HepG2 (cell line): ENCODE results near the gene SLC25A38. TPM values are rescaled to one million over a fixed set of nuclear protein-coding genes. Genes with fewer than 3 reads are reported as not detected.

Experiments
- ADNP ChIP-seq: sonication (generic); formaldehyde crosslinking; IDR thresholded peaks from 2 replicates; pipeline ENCODE4 v1.4.0; 2020; ENCODE audit warnings: missing genetic modification reagents
- BRD4 ChIP-seq: sonication (generic); formaldehyde crosslinking; IDR thresholded peaks from 2 replicates; pipeline ENCODE4 v1.4.0; 2020; ENCODE audit warnings: missing genetic modification reagents
- FOXK1 ChIP-seq: sonication (generic); formaldehyde crosslinking; IDR thresholded peaks from 2 replicates; pipeline ENCODE4 v1.4.0; 2020; ENCODE audit warnings: low read depth, missing genetic modification reagents, borderline replicate concordance
- GLI4 ChIP-seq: sonication (generic); formaldehyde crosslinking; IDR thresholded peaks from 2 replicates; pipeline ENCODE4 v1.5.1; 2020; ENCODE audit warnings: missing genetic modification reagents, mild to moderate bottlenecking, moderate library complexity, borderline replicate concordance
- HIVEP1 ChIP-seq: sonication (generic); formaldehyde crosslinking; IDR thresholded peaks from 2 replicates; pipeline ENCODE4 v1.4.0; 2020; ENCODE audit warnings: mild to moderate bottlenecking, missing genetic modification reagents
- KMT2B ChIP-seq: IDR thresholded peaks from 2 replicates; pipeline ENCODE4 v1.6.1; 2016; ENCODE audit warnings: missing genetic modification reagents, missing compliant biosample characterization
- MEIS2 ChIP-seq: sonication (generic); formaldehyde crosslinking; IDR thresholded peaks from 2 replicates; pipeline ENCODE4 v1.9.0; 2021; ENCODE audit warnings: mild to moderate bottlenecking, missing genetic modification reagents
- RELA ChIP-seq: sonication (generic); formaldehyde crosslinking; IDR thresholded peaks from 2 replicates; pipeline ENCODE4 v1.4.0; 2020; ENCODE audit warnings: missing genetic modification reagents
- SSRP1 ChIP-seq: IDR thresholded peaks from 2 replicates; pipeline ENCODE4 v1.6.1; 2016; ENCODE audit warnings: control low read depth
- ZBTB20 ChIP-seq: sonication (generic); formaldehyde crosslinking; IDR thresholded peaks from 2 replicates; pipeline ENCODE4 v1.8.1; 2023; ENCODE audit warnings: missing genetic modification reagents, low read depth, mild to moderate bottlenecking, borderline replicate concordance
- ZNF382 ChIP-seq: sonication (generic); formaldehyde crosslinking; IDR thresholded peaks from 2 replicates; pipeline ENCODE4 v1.5.0; 2020; ENCODE audit warnings: missing genetic modification reagents, mild to moderate bottlenecking, borderline replicate concordance
- ZNF558 ChIP-seq: sonication (generic); formaldehyde crosslinking; IDR thresholded peaks from 2 replicates; pipeline ENCODE4 v1.9.0; 2022; ENCODE audit warnings: mild to moderate bottlenecking, missing genetic modification reagents, borderline replicate concordance
- ZNF879 ChIP-seq: sonication (generic); formaldehyde crosslinking; IDR thresholded peaks from 2 replicates; pipeline ENCODE4 v1.8.1; 2023; ENCODE audit warnings: missing genetic modification reagents
- polyA plus RNA-seq, 8 experiments: library from polyadenylated mRNA; depleted of rRNA in 3 of 8; stranded (reverse) in 7 of 8; unstranded in 1 of 8; fragments of >200 nt; fragmentation: Illumina TruSeq in 4 of 8; extraction: Trizol in 4 of 8; gene quantifications; 2 replicates each; pipeline versions ENCODE4 v1.2.1 to v1.2.3, GENCODE V29; 2011 to 2016; ENCODE audit warnings: low read depth in 4 of 8, missing spikeins in 1 of 8, mixed read lengths in 1 of 8; ENCODE audit not compliant: insufficient read depth in 1 of 8
- total RNA-seq, 5 experiments: library from RNA; depleted of rRNA; stranded (reverse); fragments of >200 nt; fragmentation: Illumina TruSeq; extraction: Trizol; gene quantifications; 2 replicates each; pipeline ENCODE4 v1.2.3, GENCODE V29; 2016; ENCODE audit warnings: low read depth in 1 of 5
- TF ChIP-seq, protein P1 (sequence below), 2 experiments: sonication (generic) in 1 of 2; formaldehyde crosslinking in 1 of 2; IDR thresholded peaks; 2 replicates each; pipeline versions ENCODE4 v1.5.1 to v1.6.1; 2011 to 2020; ENCODE audit warnings: borderline replicate concordance in 1 of 2, low read depth in 1 of 2, low read length in 1 of 2, mild to moderate bottlenecking in 1 of 2, missing genetic modification reagents in 1 of 2, moderate library complexity in 1 of 2
- TF ChIP-seq, protein P2 (sequence below): sonication (generic); formaldehyde crosslinking; IDR thresholded peaks from 2 replicates; pipeline ENCODE4 v1.8.0; 2022; ENCODE audit warnings: missing genetic modification reagents, mild to moderate bottlenecking, moderate library complexity, borderline replicate concordance
- TF ChIP-seq, protein P3 (sequence below): sonication (generic); formaldehyde crosslinking; IDR thresholded peaks from 2 replicates; pipeline ENCODE4 v1.8.1; 2022; ENCODE audit warnings: low read depth, mild to moderate bottlenecking, missing genetic modification reagents
- TF ChIP-seq, protein P4 (sequence below): sonication (generic); formaldehyde crosslinking; IDR thresholded peaks from 2 replicates; pipeline ENCODE4 v1.4.0; 2020; ENCODE audit warnings: missing genetic modification reagents
- TF ChIP-seq, protein P5 (sequence below): sonication (generic); formaldehyde crosslinking; IDR thresholded peaks from 2 replicates; pipeline ENCODE4 v1.4.0; 2020; ENCODE audit warnings: missing genetic modification reagents

The SLC25A38 gene
- total and polyA plus RNA-seq, 2 of the 13 experiments (the other 11 are each of a cell fraction or from before 2014, with no cell fraction given): 32.5 to 35.4 TPM

DNA sequence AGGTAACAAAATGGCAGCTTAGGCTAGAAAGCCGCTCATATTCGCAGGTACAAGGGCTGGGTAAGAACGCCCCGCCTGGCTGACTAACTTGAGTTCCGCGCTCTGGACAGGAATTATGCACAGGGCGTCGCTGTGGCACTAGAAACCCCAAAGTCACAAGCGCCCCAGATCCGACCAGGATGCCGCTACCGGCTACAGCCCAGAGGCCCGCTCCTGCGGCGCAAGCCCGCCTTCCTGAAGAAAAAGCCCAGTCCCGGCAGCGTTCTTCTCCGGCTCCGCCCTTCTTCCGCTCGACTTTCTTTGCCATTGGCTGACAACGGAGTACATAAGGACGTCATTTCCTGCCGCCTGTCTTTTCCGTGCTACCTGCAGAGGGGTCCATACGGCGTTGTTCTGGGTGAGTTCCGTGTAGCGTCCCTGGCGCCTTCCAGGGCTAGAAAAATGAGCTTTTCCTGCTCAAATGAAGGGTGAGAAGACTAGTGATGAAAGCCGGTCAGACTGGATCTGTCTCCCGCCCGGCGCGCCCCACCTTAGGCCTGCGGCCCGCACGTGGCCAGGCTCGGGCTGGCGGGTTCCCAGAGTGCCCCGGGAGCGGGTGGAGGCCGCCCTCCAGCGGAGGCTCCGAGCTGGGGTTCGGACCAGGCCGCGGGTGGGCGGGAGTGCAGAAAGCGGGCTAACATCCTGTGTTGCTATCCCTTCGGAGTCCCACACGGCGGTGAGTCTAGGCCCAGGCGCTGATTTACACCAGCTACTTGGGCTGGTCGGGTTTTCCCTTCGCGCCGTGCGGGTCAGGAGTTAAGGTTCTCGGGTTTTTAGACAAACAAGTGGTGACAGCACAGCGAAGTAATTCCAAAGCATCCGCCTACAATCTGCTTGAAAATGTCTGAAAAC lies 23.4 kb downstream of the SLC25A38 start, which contains the start of gene RPSA (continued):
- TF ChIP-seq, protein P1, sequence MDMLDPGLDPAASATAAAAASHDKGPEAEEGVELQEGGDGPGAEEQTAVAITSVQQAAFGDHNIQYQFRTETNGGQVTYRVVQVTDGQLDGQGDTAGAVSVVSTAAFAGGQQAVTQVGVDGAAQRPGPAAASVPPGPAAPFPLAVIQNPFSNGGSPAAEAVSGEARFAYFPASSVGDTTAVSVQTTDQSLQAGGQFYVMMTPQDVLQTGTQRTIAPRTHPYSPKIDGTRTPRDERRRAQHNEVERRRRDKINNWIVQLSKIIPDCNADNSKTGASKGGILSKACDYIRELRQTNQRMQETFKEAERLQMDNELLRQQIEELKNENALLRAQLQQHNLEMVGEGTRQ (IDR thresholded peaks at IDR 0.05; ENCODE audit: low read depth, low read length): no peak
- TF ChIP-seq, protein P1 (CRISPR knock-in tag; IDR thresholded peaks at IDR 0.05; ENCODE audit: borderline replicate concordance): no peak
- TF ChIP-seq KMT2B (CRISPR knock-in tag) (peak; percentile 60; the same call in 1 of the 2 replicates), ZBTB20 (CRISPR knock-in tag) (peak; percentile 51; the same call in 1 of the 2 replicates), GLI4 (CRISPR knock-in tag) (peak; percentile 85; the same call in 1 of the 2 replicates), ZNF558 (CRISPR knock-in tag) (no peak; the same call in 1 of the 2 replicates), SSRP1 (CRISPR knock-in tag) (0 out of 2 replicates have a peak, but pooled peaks have one; percentile 66), MEIS2 (CRISPR knock-in tag) (peak; percentile 72; the same call in 1 of the 2 replicates), ZNF382 (CRISPR knock-in tag) (no peak), BRD4 (peak; percentile 74), ADNP (CRISPR knock-in tag) (no peak), ZNF879 (0 out of 2 replicates have a peak, but pooled peaks have one; percentile 56), FOXK1 (CRISPR knock-in tag) (peak; percentile 35; the same call in 1 of the 2 replicates), HIVEP1 (peak; percentile 88), RELA (CRISPR knock-in tag) (no peak)
- TF ChIP-seq, protein P2, sequence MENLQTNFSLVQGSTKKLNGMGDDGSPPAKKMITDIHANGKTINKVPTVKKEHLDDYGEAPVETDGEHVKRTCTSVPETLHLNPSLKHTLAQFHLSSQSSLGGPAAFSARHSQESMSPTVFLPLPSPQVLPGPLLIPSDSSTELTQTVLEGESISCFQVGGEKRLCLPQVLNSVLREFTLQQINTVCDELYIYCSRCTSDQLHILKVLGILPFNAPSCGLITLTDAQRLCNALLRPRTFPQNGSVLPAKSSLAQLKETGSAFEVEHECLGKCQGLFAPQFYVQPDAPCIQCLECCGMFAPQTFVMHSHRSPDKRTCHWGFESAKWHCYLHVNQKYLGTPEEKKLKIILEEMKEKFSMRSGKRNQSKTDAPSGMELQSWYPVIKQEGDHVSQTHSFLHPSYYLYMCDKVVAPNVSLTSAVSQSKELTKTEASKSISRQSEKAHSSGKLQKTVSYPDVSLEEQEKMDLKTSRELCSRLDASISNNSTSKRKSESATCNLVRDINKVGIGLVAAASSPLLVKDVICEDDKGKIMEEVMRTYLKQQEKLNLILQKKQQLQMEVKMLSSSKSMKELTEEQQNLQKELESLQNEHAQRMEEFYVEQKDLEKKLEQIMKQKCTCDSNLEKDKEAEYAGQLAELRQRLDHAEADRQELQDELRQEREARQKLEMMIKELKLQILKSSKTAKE (CRISPR knock-in tag): no peak
- TF ChIP-seq, protein P3, sequence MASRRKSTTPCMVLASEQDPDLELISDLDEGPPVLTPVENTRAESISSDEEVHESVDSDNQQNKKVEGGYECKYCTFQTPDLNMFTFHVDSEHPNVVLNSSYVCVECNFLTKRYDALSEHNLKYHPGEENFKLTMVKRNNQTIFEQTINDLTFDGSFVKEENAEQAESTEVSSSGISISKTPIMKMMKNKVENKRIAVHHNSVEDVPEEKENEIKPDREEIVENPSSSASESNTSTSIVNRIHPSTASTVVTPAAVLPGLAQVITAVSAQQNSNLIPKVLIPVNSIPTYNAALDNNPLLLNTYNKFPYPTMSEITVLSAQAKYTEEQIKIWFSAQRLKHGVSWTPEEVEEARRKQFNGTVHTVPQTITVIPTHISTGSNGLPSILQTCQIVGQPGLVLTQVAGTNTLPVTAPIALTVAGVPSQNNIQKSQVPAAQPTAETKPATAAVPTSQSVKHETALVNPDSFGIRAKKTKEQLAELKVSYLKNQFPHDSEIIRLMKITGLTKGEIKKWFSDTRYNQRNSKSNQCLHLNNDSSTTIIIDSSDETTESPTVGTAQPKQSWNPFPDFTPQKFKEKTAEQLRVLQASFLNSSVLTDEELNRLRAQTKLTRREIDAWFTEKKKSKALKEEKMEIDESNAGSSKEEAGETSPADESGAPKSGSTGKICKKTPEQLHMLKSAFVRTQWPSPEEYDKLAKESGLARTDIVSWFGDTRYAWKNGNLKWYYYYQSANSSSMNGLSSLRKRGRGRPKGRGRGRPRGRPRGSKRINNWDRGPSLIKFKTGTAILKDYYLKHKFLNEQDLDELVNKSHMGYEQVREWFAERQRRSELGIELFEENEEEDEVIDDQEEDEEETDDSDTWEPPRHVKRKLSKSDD: 0 out of 2 replicates have a peak, but pooled peaks have one; percentile 30
- TF ChIP-seq, protein P4, sequence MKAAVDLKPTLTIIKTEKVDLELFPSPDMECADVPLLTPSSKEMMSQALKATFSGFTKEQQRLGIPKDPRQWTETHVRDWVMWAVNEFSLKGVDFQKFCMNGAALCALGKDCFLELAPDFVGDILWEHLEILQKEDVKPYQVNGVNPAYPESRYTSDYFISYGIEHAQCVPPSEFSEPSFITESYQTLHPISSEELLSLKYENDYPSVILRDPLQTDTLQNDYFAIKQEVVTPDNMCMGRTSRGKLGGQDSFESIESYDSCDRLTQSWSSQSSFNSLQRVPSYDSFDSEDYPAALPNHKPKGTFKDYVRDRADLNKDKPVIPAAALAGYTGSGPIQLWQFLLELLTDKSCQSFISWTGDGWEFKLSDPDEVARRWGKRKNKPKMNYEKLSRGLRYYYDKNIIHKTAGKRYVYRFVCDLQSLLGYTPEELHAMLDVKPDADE (CRISPR knock-in tag): peak; percentile 87; the same call in 1 of the 2 replicates
- TF ChIP-seq, protein P5, sequence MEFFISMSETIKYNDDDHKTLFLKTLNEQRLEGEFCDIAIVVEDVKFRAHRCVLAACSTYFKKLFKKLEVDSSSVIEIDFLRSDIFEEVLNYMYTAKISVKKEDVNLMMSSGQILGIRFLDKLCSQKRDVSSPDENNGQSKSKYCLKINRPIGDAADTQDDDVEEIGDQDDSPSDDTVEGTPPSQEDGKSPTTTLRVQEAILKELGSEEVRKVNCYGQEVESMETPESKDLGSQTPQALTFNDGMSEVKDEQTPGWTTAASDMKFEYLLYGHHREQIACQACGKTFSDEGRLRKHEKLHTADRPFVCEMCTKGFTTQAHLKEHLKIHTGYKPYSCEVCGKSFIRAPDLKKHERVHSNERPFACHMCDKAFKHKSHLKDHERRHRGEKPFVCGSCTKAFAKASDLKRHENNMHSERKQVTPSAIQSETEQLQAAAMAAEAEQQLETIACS (CRISPR knock-in tag): no peak
